GM21367 (cell line): ENCODE data around the gene AKAP8L.
"Not testable (repeated sequence)": the region's sequence is repeated elsewhere in the genome, so short reads cannot be mapped to it uniquely, and the experiment has no call there.

Experiments used
- ATAC-seq: cut with Tn5 transposase; IDR thresholded peaks from one replicate; pipeline ENCODE4 v1.9.1; 2021; ENCODE audit not compliant: unreplicated experiment

The AKAP8L gene

DNA sequence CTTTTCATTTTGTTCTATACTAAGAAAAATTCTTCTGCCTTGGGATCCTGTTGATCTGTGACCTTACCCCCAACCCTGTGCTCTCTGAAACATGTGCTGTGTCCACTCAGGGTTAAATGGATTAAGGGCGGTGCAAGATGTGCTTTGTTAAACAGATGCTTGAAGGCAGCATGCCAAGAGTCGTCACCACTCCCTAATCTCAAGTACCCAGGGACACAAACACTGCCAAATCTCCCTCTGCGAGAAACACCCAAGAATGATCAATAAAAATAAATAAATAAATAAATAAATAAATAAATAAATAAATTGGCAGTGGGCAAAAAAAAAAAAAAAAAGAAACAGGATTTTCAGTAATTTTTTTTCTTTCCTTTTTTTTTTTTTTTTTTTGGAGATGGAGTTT is 55.0 kb downstream of the AKAP8L start:
- ATAC-seq = not testable (repeated sequence)

DNA sequence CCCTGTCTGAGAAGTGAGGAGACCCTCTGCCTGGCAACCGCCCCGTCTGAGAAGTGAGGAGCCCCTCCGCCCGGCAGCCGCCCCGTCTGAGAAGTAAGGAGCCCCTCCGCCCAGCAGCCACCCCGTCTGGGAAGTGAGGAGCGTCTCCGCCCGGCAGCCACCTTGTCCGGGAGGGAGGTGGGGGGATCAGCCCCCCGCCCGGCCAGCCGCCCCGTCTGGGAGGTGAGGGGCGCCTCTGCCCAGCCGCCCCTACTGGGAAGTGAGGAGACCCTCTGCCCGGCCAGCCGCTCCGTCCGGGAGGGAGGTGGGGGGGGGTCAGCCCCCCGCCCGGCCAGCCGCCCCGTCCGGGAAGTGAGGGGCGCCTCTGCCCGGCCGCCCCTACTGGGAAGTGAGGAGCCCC is 55.7 kb downstream of the AKAP8L start:
- not testable (repeated sequence) for ATAC-seq

DNA sequence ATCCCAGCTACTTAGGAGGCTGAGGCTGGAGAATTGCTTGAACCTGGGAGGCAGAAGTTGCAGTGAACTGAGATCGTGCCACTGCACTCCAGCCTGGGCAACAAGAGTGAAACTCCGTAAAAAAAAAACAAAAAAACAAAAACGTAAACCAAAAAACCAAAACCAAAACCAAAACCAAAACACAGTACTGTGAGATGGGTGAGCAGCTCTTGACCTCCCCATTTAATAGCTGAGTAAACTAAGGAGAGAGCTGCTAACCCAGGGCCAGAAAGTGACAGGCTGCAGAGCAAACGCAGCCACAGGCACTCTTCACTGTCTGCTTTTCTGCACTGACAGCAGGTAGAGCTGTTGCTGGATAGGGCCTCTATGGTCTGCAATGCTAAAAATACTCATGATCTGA is 58.8 kb downstream of the AKAP8L start:
- not testable (repeated sequence) for ATAC-seq

DNA sequence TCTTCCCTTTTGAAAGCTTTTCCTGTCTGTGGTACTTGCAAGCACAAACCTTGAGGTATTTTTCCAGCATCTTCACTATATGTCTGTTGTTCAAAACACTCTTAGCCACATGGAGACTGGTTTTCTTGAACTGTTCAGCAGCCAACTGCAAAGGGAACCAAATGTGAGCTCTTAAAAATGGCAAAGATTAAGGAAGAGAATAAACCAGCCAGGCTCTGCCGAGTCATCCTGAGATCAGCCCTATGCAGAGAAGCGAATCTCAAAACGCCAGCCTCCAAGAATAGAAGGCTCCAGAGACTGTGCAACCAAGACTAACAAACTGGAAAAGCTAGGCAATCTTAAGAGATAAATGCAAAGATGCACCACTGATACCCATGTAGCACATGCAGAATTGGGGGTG is 59.9 kb downstream of the AKAP8L start:
- ATAC-seq = no peak

DNA sequence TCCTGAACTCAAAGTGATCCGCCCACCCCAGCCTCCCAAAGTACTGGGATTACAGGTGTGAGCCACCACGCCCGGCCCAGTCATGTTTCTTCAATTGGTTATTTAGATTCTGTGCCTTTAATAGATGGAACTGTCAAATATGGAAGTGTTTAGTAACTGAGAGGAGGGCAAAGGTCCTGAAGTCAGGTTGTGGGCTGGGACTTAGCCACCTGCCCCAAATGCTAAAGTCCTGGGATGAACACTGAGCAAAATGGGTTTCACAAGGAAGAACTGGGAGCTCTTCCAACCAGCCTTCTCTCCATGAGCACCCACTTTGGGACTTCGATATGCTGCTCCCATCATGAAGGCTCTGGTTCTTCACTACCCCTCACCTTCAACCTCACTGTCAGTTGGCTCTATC is 60.9 kb downstream of the AKAP8L start:
- ATAC-seq = no peak

DNA sequence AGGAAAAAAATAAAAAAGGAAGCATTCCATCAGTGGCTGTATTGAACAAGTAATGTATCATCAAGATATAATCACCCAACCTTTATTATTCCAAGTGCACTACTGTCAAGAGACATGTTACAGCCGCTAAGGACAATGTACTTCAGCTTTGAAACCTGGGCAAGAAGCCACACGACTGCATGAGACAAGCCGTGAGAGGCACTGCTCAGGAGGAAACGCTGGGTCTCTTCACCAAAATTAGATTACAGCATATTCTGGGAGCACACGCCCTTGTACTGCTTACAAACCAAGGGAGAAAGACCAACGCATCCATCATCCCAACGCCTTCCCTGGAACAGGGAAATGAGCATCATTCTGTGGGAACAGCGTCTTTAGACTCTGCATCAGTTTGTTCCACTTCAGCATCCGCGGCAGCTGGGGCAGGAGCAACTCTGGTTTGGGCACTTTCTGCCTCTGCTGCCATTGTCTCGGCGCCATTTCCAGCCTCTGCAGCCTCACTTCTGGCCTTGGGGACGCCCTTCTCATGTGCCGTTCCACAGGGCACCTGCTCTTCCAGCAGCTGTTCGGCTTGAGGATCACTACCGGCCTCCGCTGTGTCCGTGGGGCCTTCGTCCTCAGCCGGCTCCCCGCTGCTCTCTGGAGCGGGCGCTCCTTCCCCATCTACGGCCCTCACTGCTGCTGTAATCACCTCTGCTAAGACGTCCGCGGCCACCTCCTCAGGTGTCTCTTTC is 64.1 kb downstream of the AKAP8L start:
- ATAC-seq = no peak

DNA sequence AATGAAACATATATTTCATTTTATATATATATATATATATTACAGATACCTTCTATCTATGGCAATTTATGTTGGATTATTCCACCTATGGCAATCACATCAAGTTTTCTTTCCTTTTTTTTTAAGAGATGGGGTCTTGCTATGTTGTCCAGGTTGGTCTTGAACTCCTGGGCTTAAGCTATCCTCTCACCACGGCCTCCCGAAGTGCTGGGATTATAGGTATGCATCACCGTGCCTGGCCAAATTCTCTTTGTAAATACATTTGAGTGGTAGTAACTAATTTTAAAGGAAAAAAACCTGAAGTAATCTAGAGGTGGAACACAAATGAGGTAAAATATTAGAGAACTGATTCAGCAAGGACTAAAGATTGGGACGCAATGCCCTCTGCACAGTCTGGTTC is 64.9 kb downstream of the AKAP8L start:
- ATAC-seq = no peak

DNA sequence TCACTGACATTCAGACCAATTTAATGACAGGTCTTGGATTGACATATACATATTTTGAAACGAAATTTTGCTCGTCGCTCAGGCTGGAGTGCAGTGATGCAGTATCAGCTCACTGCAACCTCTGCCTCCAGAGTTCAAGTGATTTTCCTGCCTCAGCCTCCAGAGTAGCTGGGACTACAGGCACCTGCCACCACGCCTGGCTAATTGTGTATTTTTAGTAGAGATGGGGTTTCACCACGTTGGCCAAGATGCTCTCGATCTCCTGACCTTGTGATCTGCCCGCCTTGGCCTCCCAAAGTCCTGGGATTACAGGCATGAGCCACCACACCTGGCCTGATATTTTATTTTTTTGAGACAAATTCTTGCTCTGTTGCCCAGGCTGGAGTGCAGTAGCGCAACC is 66.3 kb downstream of the AKAP8L start:
- not testable (repeated sequence) for ATAC-seq

DNA sequence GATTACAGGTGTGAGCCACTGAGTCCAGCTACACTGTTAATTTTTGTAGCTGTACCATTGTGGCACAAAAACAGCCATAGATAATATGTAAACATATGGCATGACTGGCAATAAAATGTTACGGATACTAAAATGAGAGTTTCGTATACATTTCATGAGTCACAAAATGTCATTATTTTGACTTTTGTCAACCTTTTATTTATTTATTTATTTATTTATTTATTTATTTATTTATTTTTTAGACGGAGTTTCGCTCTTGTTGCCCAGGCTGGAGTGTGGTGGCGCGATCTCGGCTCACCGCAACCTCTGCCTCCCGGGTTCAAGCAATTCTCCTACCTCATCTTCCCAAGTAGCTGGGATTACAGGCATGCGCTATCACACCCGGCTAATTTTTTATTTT is 77.5 kb downstream of the AKAP8L start:
- ATAC-seq = not testable (repeated sequence)

DNA sequence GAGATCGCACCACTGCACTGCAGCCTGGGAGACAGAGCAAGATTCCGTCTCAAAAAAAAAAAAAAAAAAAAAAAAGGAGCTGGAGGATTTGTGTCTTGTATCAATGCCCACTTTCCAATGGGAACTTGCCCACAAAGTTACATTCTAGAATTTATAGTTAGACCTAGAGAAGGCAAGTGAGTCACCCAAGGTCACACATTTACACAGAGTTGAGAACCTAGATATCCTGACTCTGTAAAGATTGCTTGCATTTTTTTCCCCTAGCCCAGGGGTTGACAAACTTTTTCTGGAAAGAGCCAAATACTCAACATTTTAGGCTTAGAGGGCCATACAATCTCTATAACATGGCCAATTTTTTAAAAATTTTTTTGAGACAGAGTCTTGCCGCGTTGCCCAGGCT is 78.7 kb downstream of the AKAP8L start:
- ATAC-seq = no peak

DNA sequence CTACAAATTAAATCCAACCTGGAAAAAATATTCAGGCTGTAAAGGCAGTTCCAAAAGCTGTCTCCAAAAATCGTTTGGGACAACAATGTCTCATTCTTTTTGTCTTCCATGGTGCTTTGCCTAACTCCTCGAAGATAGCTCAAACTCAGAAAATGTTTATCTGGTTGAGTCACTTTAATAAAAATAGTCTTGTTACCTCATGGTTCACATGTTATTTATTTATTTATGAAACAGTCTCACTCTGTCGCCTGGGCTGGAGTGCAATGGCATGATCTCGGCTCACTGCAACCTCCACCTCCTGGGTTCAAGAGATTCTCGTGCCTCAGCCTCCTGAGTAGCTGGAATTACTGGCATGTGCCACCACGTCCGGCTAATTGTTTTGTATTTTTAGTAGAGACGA is 81.6 kb downstream of the AKAP8L start:
- ATAC-seq = no peak

DNA sequence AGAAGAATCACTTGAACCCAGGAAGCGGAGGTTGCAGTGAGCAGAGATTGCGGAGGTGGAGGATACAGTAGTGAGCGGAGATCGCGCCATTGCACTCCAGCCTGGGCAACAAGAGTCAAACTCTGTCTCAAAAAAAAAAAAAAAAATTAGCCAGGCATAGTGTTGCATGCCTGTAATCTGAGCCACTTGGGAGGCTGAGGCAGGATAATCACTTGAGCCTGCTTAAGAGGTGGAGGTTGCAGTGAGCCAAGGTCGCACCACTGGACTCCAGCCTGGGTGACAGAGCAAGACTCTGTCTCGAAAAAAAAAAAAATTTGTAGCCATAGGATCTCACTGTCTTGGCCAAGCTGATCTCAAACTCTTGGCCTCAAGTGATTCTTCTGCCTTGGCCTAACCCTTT is 82.8 kb downstream of the AKAP8L start:
- not testable (repeated sequence) for ATAC-seq

DNA sequence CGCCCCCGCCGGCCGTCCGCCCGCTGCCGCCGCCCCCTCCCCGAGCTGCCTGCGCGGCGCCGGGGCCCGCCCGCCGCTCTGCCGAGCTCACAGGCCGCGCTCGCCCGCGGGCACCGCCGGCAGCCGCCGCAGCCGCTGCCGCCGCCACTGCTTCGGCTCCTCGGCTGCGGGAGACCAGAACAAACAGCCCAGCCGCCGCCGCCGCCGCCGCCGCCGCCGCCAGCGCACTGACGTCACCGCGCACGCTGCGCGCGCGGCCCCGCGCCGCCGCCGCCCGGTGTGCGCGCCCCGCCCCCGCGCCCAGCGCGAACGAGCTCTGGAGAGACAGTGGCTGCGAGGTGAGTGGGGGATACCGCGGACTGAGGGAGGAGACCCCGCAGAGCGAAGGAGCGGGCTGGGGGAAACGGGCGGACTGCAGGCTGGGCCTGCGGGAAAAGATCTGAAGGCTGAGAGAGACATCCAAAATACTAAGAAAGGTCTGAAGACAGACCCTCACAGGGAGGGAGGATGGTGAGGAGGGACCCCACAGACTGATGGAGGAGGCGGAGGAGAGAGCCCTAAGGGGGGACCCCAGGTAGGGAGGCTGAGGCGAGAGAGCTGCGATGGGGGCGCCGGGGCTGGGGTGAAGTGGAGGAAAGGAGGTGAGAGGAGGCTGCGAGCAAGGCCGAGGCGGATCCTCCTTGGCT is 86.3 kb downstream of the AKAP8L start, which contains the start of gene BRD4:
BRD4 (minus strand) TSS at position 229 of the 686 bp plus-strand sequence. CDS start 59,440 bp downstream, outside the sequence.
- peak; percentile 44 for ATAC-seq

DNA sequence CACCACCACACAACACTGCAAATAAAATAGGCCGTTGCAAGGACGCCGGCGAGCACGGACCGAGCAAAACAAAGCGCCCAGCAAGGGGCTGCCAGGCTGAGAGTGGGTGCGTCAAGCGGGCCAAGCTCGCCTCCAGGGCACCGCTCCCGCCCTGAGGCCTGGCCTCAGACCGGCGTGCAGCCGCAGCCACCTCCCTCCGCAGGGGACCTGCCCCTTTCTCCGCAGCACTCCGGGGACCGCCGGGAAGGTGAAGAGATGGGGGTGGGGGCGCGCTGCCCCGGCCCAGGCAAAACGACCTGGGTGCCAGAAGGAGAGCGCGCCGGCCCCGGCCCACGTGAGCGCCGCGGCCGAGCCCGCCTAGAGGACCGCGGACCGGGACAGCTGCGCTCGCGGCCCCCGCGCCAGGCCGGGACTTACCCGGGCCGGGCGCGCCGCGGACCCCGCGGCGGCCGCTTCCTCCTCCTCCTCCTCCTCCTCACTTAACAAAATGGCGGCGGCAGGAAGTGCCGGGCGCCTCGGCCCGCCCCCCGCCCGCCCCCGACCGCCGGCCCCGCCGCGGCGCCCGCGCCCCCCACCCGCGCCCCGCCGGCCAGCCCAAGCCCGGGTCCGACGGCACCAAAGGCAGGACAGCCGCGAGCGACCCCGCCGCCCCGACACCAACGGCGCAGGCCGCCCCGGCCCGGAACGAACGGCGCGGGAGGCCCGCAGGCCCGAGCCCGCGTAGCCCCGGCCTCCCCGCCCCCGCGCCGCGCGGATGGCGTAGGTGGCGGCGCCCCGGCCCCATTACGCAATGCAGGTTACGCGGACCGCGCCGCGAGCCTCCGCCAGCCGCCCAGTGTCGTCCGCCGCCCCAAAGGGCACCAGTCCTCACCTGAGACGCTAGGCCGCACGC is 87.1 kb downstream of the AKAP8L start:
- peak; percentile 18 for ATAC-seq

DNA sequence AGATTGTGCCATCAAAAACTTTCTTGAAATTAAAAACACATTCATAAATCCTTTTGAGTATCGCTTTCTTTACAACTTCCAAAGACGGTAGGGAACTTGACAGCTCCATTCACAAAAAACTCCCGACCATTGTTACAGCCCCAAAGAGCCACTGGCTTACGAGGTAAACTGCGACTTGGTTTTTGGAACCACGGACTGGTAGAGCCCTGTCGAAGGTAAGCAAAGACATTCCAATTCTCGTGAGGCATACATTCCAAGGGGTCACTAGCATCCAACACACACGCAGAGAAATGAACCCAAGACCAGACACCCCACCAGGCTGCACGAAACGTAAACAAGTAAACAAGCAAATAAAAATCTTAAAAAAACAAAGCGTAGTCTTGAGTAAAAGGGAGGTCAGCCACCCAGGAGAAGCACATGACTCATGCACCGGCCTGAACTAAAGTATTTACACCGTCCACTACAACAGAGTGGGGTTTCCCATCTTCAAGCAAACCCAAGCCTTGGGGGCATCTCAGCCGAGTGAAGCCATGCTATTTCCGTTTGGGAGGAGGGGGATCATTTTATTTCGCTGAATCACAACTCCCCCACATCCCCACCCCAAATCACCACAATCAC is 87.9 kb downstream of the AKAP8L start:
- ATAC-seq = no peak
